HCT116 (cell line): Measurements from ENCODE around the gene CCDC127. TPM values are rescaled to one million over a fixed set of nuclear protein-coding genes. Genes with fewer than 3 reads are reported as not detected.

Experiments used
- ATAC-seq: fragments of 200-7000 bp; cut with Tn5 transposase; 2 replicates; pipeline ENCODE4 v1.9.1; 2020; ENCODE audit warnings: mild to moderate bottlenecking, moderate library complexity
- BruUV-seq: library from RNA; stranded (reverse); fragments of 400-500 nt; replicated peaks from 2 replicates; lab custom pipeline; 2021; lab: Mats Ljungman, UMichigan
- CTCF ChIA-PET: fragments of 300-600 bp; sonication (Branson Sonifier 250); formaldehyde crosslinking; loops from one replicate; lab custom pipeline; 2021; ENCODE audit warnings: antibody characterized with exemption; lab: Charles Lee
- POLR2A ChIA-PET: fragments of 300-600, 350-600 bp; sonication (Branson Sonifier 250); formaldehyde crosslinking; loops from one replicate; lab custom pipeline; 2021; ENCODE audit warnings: antibody characterized with exemption; lab: Charles Lee
- RAD21 ChIA-PET, 2 experiments: fragments of 300-600 bp; sonication (Branson Sonifier 250); formaldehyde crosslinking; loops; one replicate each; lab custom pipeline; 2023; ENCODE audit warnings: low total read pairs in 2 of 2; ENCODE audit not compliant: uncharacterized antibody in 2 of 2, unreplicated experiment in 2 of 2, low non-redundant PET in 1 of 2; lab: Charles Lee
- DNase-seq: peaks from one replicate; pipeline ENCODE4 v3.0.0-alpha.2; 2010; ENCODE audit warnings: low read depth, low spot score
- H2AFZ ChIP-seq: fragments of 200-600 bp; shearing (Covaris generic), sonication (generic); 2 replicates; pipeline ENCODE4 v1.6.1; 2017; ENCODE audit warnings: low read depth, mixed run types, mixed read lengths, antibody characterized with exemption, low read length; ENCODE audit not compliant: poor library complexity, severe bottlenecking
- H3K27ac ChIP-seq: 2 replicates; pipeline ENCODE4 v1.5.1; 2012; ENCODE audit warnings: low read depth, low read length
- H3K27me3 ChIP-seq: fragments of 200-600 bp; sonication (generic); 2 replicates; pipeline ENCODE4 v1.6.1; 2016; ENCODE audit warnings: mixed run types, low read length, mixed read lengths; ENCODE audit not compliant: insufficient read depth
- H3K36me3 ChIP-seq, 2 experiments: fragments of 200-500 bp in 1 of 2; fragments of 200-600 bp in 1 of 2; sonication (Bioruptor generic) in 1 of 2; sonication (generic) in 1 of 2; 2 replicates each; pipeline versions ENCODE4 v1.5.1 to v1.6.1; 2014 to 2016; ENCODE audit warnings: low read length in 2 of 2, inconsistent platforms in 1 of 2, mixed read lengths in 1 of 2, mixed run types in 1 of 2; ENCODE audit not compliant: insufficient read depth in 2 of 2, control insufficient read depth in 1 of 2
- H3K4me1 ChIP-seq, 2 experiments: fragments of 200-600 bp in 1 of 2; sonication (generic) in 1 of 2; 2 replicates each; pipeline versions ENCODE4 v1.5.1 to v1.6.1; 2012 to 2017; ENCODE audit warnings: low read length in 2 of 2, inconsistent platforms in 1 of 2, mild to moderate bottlenecking in 1 of 2, mixed read lengths in 1 of 2, mixed run types in 1 of 2, moderate library complexity in 1 of 2; ENCODE audit not compliant: insufficient read depth in 2 of 2, control insufficient read depth in 1 of 2
- H3K4me2 ChIP-seq: fragments of 200-600 bp; sonication (generic); 2 replicates; pipeline ENCODE4 v1.6.1; 2017; ENCODE audit warnings: mixed run types, low read length, mixed read lengths
- H3K4me3 ChIP-seq, 2 experiments: fragments of 200-600 bp in 1 of 2; sonication (generic) in 1 of 2; replicated peaks in 1 of 2; 2 replicates each; pipeline ENCODE4 v1.5.1; 2011 to 2016; ENCODE audit warnings: low read length in 2 of 2, control low read depth in 1 of 2, low read depth in 1 of 2, mild to moderate bottlenecking in 1 of 2, mixed read lengths in 1 of 2, mixed run types in 1 of 2
- H3K79me2 ChIP-seq: fragments of 200-600 bp; sonication (generic); 2 replicates; pipeline ENCODE4 v1.6.1; 2017; ENCODE audit warnings: mild to moderate bottlenecking, mixed run types, low read length, moderate library complexity, mixed read lengths; ENCODE audit not compliant: insufficient read depth
- H3K9ac ChIP-seq: fragments of 200-600 bp; sonication (generic); 2 replicates; pipeline ENCODE4 v1.6.1; 2016; ENCODE audit warnings: low read length, mixed read lengths
- H3K9me2 ChIP-seq: fragments of 200-600 bp; sonication (generic), shearing (Covaris generic); 2 replicates; pipeline ENCODE4 v1.6.1; 2017; ENCODE audit warnings: mixed run types, mild to moderate bottlenecking, moderate library complexity; ENCODE audit not compliant: insufficient read depth
- H3K9me3 ChIP-seq, 2 experiments: fragments of 200-500 bp in 1 of 2; fragments of 200-600 bp in 1 of 2; sonication (Bioruptor generic) in 1 of 2; sonication (generic) in 1 of 2; 2 replicates each; pipeline ENCODE4 v1.6.1; 2014 to 2017; ENCODE audit warnings: low read length in 2 of 2, mixed read lengths in 2 of 2, inconsistent platforms in 1 of 2, low read depth in 1 of 2, mild to moderate bottlenecking in 1 of 2, mixed run types in 1 of 2, moderate library complexity in 1 of 2; ENCODE audit not compliant: control insufficient read depth in 1 of 2, insufficient read depth in 1 of 2
- H4K20me1 ChIP-seq: fragments of 200-600 bp; sonication (generic), shearing (Covaris generic); 2 replicates; pipeline ENCODE4 v1.6.1; 2017; ENCODE audit warnings: mixed run types, mild to moderate bottlenecking, moderate library complexity; ENCODE audit not compliant: insufficient read depth
- EGR1 ChIP-seq: IDR thresholded peaks from 2 replicates; pipeline ENCODE4 v1.6.1; 2012; ENCODE audit warnings: low read depth
- POLR2AphosphoS5 ChIP-seq: IDR thresholded peaks from 2 replicates; pipeline ENCODE4 v1.6.1; 2011; ENCODE audit warnings: mild to moderate bottlenecking, low read depth, low read length, moderate library complexity
- ZBTB33 ChIP-seq: IDR thresholded peaks from 2 replicates; pipeline ENCODE4 v1.6.1; 2011; ENCODE audit warnings: mild to moderate bottlenecking, low read length, moderate library complexity; ENCODE audit not compliant: insufficient replicate concordance; ENCODE audit errors: extremely low read depth
- intact Hi-C: fragments of 100-400 bp; cut with micrococcal nuclease; formaldehyde crosslinking; loops from 2 replicates; pipeline ENCODE4 v1.10.0; 2022
- total RNA-seq: library from RNA; stranded (reverse); gene quantifications from one replicate; pipeline ENCODE4 v1.2.1, GENCODE V29; 2021; ENCODE audit not compliant: unreplicated experiment

The CCDC127 gene
- total RNA-seq, 1 experiment from 2014 or later = 5.1 TPM

GRCh38 chr5:195401-196160, 22.4 kb downstream of the CCDC127 start:
- CTCF ChIA-PET = no interaction called here
- no peak for ATAC-seq

More at GRCh38 chr5:195401-196160, 22.4 kb downstream of the CCDC127 start:
- Histone ChIP-seq H3K4me3 (no peak overlapping the region), H3K27me3 (no peaks in the 10 kb centered on the region), H3K4me1 (no peaks in the 10 kb centered on the region), H3K9me2 (no peaks in the 10 kb centered on the region), H3K79me2 (no peaks in the 10 kb centered on the region), H3K4me2 (no peak overlapping the region), H3K9ac (no peak overlapping the region), H3K36me3 (no peaks in the 10 kb centered on the region), H4K20me1 (no peaks in the 10 kb centered on the region), H3K27ac (no peak overlapping the region), H2AFZ (no peak overlapping the region), H3K9me3 (no peaks in the 10 kb centered on the region)
- TF ChIP-seq ZBTB33 (no peak), EGR1 (no peak), POLR2AphosphoS5 (no peak)
- intact Hi-C loops = no loop called here
- no peak for DNase-seq
- RAD21 ChIA-PET = no interaction called here
- POLR2A ChIA-PET = no interaction called here
- BruUV-seq = no TSS peak
